Measurements from ENCODE around the gene C6orf89.
"Not testable (repeated sequence)": the region's sequence is repeated elsewhere in the genome, so short reads cannot be mapped to it uniquely, and the experiment has no call there.

C6orf89 gene

GRCh38 chr6:36946526-36946925 lies 60.8 kb downstream of the C6orf89 start:
- peaks cover 9% of the 10 kb centered on the region for H3K4me1 ChIP-seq (ENCODE audit: control insufficient read depth, insufficient read depth, low read length)
- no peaks in the 10 kb centered on the region for H3K9me3 ChIP-seq (ENCODE audit: control insufficient read depth, insufficient read depth, low read length)
- H3K4me3 ChIP-seq (ENCODE audit: low read depth, low read length): no peak overlapping the region
- no peaks in the 10 kb centered on the region for H3K36me3 ChIP-seq (ENCODE audit: control insufficient read depth, insufficient read depth, low read length)
- H3K27me3 ChIP-seq (ENCODE audit: control insufficient read depth, insufficient read depth, low read length): no peaks in the 10 kb centered on the region
- H3K9ac ChIP-seq (ENCODE audit: low read depth, low read length): no peak overlapping the region

DNA sequence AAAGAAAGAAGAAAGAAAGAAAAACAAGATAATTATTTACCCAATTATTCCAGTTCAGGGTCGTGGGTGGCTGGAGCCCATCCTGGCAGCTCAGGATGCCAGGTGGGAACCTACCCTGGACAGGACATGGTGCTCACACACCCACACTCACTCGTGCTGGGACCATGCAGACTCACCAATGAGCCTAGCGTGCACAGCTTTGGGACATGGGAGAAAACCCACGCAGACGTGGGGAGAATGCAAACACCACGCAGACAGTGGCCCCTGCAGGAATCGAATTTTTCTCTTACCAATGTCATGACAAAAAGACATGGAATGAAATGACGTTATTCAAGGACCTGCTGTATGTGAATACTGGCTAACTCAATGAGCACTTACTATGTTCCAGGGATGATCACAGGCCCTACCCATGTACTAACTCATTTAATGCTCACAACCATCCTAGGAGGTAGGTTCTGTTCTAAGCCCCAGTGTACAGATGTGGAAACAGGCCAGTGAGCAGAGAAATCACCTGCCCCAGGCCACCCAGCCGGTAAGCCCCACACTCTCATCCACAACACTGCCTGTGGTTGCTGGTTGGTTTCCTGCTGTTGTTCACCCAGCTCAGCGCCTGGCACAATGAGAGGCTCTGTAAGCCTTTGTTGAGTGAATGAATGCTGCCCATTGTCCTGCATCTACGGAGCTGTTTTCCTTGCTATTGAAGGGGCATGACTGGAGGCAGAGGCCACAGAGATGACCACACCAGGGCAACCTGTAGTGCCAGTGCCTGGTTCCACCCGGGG lies 62.0 kb downstream of the C6orf89 start:
- Histone ChIP-seq H3K36me3 (ENCODE audit: control insufficient read depth, insufficient read depth, low read length) (no peaks in the 10 kb centered on the region), H3K4me1 (ENCODE audit: control insufficient read depth, insufficient read depth, low read length) (peaks cover 9% of the 10 kb centered on the region), H3K27me3 (ENCODE audit: control insufficient read depth, insufficient read depth, low read length) (no peaks in the 10 kb centered on the region), H3K4me3 (ENCODE audit: low read depth, low read length) (no peak overlapping the region), H3K9me3 (ENCODE audit: control insufficient read depth, insufficient read depth, low read length) (no peaks in the 10 kb centered on the region), H3K9ac (ENCODE audit: low read depth, low read length) (no peak overlapping the region)

GRCh38 chr6:36949076-36949475 lies 63.3 kb downstream of the C6orf89 start:
- H3K4me3 ChIP-seq (ENCODE audit: low read depth, low read length); H3K9me3 ChIP-seq (ENCODE audit: control insufficient read depth, insufficient read depth, low read length); H3K9ac ChIP-seq (ENCODE audit: low read depth, low read length); H3K36me3 ChIP-seq (ENCODE audit: control insufficient read depth, insufficient read depth, low read length); H3K4me1 ChIP-seq (ENCODE audit: control insufficient read depth, insufficient read depth, low read length); H3K27me3 ChIP-seq (ENCODE audit: control insufficient read depth, insufficient read depth, low read length): not testable (repeated sequence)

- no peaks in the 10 kb centered on the region for H3K27me3 ChIP-seq (ENCODE audit: control insufficient read depth, insufficient read depth, low read length)
- H3K4me3 ChIP-seq (ENCODE audit: low read depth, low read length): no peak overlapping the region
- no peaks in the 10 kb centered on the region for H3K9me3 ChIP-seq (ENCODE audit: control insufficient read depth, insufficient read depth, low read length)
- H3K4me1 ChIP-seq (ENCODE audit: control insufficient read depth, insufficient read depth, low read length): peaks cover 9% of the 10 kb centered on the region
- no peaks in the 10 kb centered on the region for H3K36me3 ChIP-seq (ENCODE audit: control insufficient read depth, insufficient read depth, low read length)
- no peak overlapping the region for H3K9ac ChIP-seq (ENCODE audit: low read depth, low read length)
Observed at GRCh38 chr6:36949636-36950035, 63.9 kb downstream of the C6orf89 start.

GRCh38 chr6:36953931-36954261 lies 68.1 kb downstream of the C6orf89 start:
- Histone ChIP-seq H3K9ac (ENCODE audit: low read depth, low read length) (no peak overlapping the region), H3K4me1 (ENCODE audit: control insufficient read depth, insufficient read depth, low read length) (peaks cover 9% of the 10 kb centered on the region), H3K9me3 (ENCODE audit: control insufficient read depth, insufficient read depth, low read length) (no peaks in the 10 kb centered on the region), H3K27me3 (ENCODE audit: control insufficient read depth, insufficient read depth, low read length) (no peaks in the 10 kb centered on the region), H3K36me3 (ENCODE audit: control insufficient read depth, insufficient read depth, low read length) (no peaks in the 10 kb centered on the region), H3K4me3 (ENCODE audit: low read depth, low read length) (no peak overlapping the region)

DNA sequence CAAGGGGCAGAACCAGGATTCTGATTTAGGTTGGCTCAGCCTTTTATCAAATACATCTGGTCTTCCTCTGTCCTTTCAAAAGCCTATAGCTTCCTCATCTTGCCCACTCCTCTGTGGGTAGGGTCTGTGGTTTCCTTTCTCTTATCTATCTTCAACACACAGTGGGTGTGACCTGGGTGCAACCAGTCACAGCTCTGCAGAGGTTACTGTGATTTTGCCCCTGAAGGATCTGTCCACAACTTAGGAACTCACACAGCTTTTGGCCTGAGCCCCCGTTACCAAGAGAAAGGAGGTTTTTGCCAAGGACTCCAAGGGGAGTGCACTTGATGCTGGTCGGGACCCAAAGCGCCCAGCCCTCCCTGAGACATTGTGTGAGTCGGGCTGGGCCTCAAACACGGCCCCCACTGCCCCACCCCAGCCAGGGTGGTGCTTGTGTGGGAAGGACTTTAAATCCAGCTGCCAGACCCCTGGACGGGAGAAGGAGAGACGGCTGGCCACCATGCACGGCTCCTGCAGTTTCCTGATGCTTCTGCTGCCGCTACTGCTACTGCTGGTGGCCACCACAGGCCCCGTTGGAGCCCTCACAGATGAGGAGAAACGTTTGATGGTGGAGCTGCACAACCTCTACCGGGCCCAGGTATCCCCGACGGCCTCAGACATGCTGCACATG lies 68.6 kb downstream of the C6orf89 start, which contains the start of gene PI16:
PI16 (plus strand) TSS at position 477 of the 670 bp plus-strand sequence; CDS start at position 500, 23 bp downstream.
- H3K27me3 ChIP-seq (ENCODE audit: control insufficient read depth, insufficient read depth, low read length): no peaks in the 10 kb centered on the region
- no peak within 1 kb of the TSS for H3K4me3 ChIP-seq (ENCODE audit: low read depth, low read length)
- H3K9me3 ChIP-seq (ENCODE audit: control insufficient read depth, insufficient read depth, low read length): no peaks in the 10 kb centered on the region
- no peak within 1 kb of the TSS for H3K9ac ChIP-seq (ENCODE audit: low read depth, low read length)
- H3K36me3 ChIP-seq (ENCODE audit: control insufficient read depth, insufficient read depth, low read length): no peaks in the 10 kb centered on the region
- H3K4me1 ChIP-seq (ENCODE audit: control insufficient read depth, insufficient read depth, low read length): peaks cover 7% of the 10 kb centered on the region

DNA sequence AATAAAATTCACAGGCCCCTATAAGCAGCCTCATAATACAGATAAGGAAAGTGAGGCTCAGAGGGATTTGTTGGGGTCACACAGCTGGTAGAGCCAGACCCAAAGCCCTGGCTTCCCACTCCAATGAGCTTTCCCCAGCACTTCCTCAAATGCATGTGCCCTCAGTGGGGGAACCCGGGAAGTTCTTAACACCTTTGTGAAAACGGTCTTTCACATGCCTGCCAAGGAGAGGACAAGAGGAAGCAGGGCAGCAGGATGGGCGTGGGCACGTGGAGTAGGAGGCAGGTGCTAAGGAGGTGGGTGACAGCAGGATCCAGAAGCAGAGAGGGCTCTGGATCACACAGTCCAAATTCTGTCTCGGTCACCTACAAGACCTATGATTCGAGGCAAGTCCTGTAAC lies 69.4 kb downstream of the C6orf89 start:
- H3K9me3 ChIP-seq (ENCODE audit: control insufficient read depth, insufficient read depth, low read length): no peaks in the 10 kb centered on the region
- no peak overlapping the region for H3K4me3 ChIP-seq (ENCODE audit: low read depth, low read length)
- no peaks in the 10 kb centered on the region for H3K36me3 ChIP-seq (ENCODE audit: control insufficient read depth, insufficient read depth, low read length)
- peaks cover under 1% of the 10 kb centered on the region for H3K4me1 ChIP-seq (ENCODE audit: control insufficient read depth, insufficient read depth, low read length)
- no peak overlapping the region for H3K9ac ChIP-seq (ENCODE audit: low read depth, low read length)
- no peaks in the 10 kb centered on the region for H3K27me3 ChIP-seq (ENCODE audit: control insufficient read depth, insufficient read depth, low read length)

DNA sequence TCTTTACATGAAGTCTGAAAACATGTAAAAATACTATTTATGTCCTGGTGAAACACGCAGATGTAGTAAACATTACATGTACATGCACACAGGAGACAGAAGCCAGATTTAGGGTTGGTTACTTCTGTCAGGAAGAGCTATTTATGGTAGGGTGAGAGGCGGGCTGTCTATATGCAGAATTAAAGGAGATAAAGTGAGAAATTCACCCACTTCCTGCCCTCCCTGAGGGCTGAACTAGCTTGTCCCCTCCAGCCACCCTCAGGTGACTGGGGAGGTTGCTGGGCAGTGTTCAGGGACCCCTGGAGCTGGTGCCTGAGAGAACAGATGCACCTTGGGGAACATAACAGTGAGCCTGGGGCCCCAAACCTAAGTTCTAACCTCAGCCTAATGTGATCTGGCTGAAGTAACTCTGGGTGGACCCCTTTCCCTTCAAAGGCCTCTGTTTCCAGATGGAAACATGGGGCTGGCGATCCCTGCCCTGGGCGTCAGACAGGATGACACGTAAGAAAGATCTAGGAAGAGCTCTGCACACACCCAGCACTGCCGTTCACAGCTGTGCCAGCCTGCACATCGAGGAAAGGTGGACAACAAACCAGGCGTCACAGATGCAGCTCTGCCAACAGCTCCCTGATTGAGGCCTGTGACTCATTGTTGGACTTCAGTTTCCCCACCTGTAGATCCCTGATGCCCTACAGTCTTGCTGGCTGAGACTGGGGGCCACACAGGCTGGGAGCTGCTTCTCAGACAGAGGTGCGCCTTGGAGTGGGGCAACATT lies 70.1 kb downstream of the C6orf89 start:
- Histone ChIP-seq H3K4me3 (ENCODE audit: low read depth, low read length) (no peak overlapping the region), H3K36me3 (ENCODE audit: control insufficient read depth, insufficient read depth, low read length) (no peaks in the 10 kb centered on the region), H3K9ac (ENCODE audit: low read depth, low read length) (no peak overlapping the region), H3K4me1 (ENCODE audit: control insufficient read depth, insufficient read depth, low read length) (no peaks in the 10 kb centered on the region), H3K27me3 (ENCODE audit: control insufficient read depth, insufficient read depth, low read length) (no peaks in the 10 kb centered on the region), H3K9me3 (ENCODE audit: control insufficient read depth, insufficient read depth, low read length) (no peaks in the 10 kb centered on the region)

DNA sequence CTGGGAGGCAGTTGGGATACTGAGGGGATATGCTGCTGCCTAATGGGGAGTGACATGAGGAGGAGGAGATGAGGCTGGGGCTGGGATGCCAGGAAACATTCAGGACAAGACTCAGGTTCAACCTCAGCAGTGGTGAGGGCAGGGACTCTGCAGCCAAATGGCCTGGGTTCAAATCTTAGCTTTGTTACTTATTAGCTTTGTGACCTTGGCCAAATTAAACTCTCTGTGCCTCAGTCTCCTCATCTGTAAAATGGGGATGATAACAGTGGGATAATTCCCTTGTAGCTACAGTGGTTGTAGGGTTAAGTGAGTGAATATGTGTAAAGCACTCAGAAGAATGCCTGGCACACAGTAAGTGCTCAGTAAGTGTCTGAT lies 70.7 kb downstream of the C6orf89 start:
- Histone ChIP-seq H3K36me3 (ENCODE audit: control insufficient read depth, insufficient read depth, low read length) (no peaks in the 10 kb centered on the region), H3K9me3 (ENCODE audit: control insufficient read depth, insufficient read depth, low read length) (no peaks in the 10 kb centered on the region), H3K9ac (ENCODE audit: low read depth, low read length) (no peak overlapping the region), H3K4me1 (ENCODE audit: control insufficient read depth, insufficient read depth, low read length) (no peaks in the 10 kb centered on the region), H3K4me3 (ENCODE audit: low read depth, low read length) (no peak overlapping the region), H3K27me3 (ENCODE audit: control insufficient read depth, insufficient read depth, low read length) (no peaks in the 10 kb centered on the region)

GRCh38 chr6:36957773-36958271 lies 72.1 kb downstream of the C6orf89 start:
- Histone ChIP-seq H3K9ac (ENCODE audit: low read depth, low read length) (no peak overlapping the region), H3K9me3 (ENCODE audit: control insufficient read depth, insufficient read depth, low read length) (no peaks in the 10 kb centered on the region), H3K4me1 (ENCODE audit: control insufficient read depth, insufficient read depth, low read length) (no peaks in the 10 kb centered on the region), H3K27me3 (ENCODE audit: control insufficient read depth, insufficient read depth, low read length) (no peaks in the 10 kb centered on the region), H3K4me3 (ENCODE audit: low read depth, low read length) (no peak overlapping the region), H3K36me3 (ENCODE audit: control insufficient read depth, insufficient read depth, low read length) (no peaks in the 10 kb centered on the region)

- H3K4me1 ChIP-seq (ENCODE audit: control insufficient read depth, insufficient read depth, low read length): peaks cover 2% of the 10 kb centered on the region
- H3K36me3 ChIP-seq (ENCODE audit: control insufficient read depth, insufficient read depth, low read length): no peaks in the 10 kb centered on the region
- no peak overlapping the region for H3K4me3 ChIP-seq (ENCODE audit: low read depth, low read length)
- no peaks in the 10 kb centered on the region for H3K27me3 ChIP-seq (ENCODE audit: control insufficient read depth, insufficient read depth, low read length)
- no peak overlapping the region for H3K9ac ChIP-seq (ENCODE audit: low read depth, low read length)
- H3K9me3 ChIP-seq (ENCODE audit: control insufficient read depth, insufficient read depth, low read length): no peaks in the 10 kb centered on the region
Observed at GRCh38 chr6:36958775-36959554, 73.2 kb downstream of the C6orf89 start.

Data from iPS-15b (cell line).